Lung microvascular endothelial cell (primary cell): ENCODE results near the gene PLA2G3. TPM values are rescaled to one million over a fixed set of nuclear protein-coding genes. Genes with fewer than 3 reads are reported as not detected.

Source experiments
- DNase-seq, 2 donors: peaks; one replicate each; pipeline versions ENCODE4 v3.0.0 to v3.0.0-alpha.2; 2010; ENCODE audit warnings: low read depth in 2 of 2
- total RNA-seq: library from RNA; depleted of rRNA; stranded (reverse); fragments of >200 nt; gene quantifications from 2 replicates; pipeline ENCODE4 v1.2.1, GENCODE V29; 2014

PLA2G3 gene
- total RNA-seq, 1 donor from 2014 or later, result not detected

- DNase-seq, result peak; percentile 82 to 84
Observed at GRCh38 chr22:31148953-31149627, 8.8 kb upstream of the PLA2G3 start.

- peak in 1 of 2 donors; percentile 59 for DNase-seq
Observed at GRCh38 chr22:31148488-31148887, 8.2 kb upstream of the PLA2G3 start.

GRCh38 chr22:31144223-31144622 lies 3.9 kb upstream of the PLA2G3 start:
- peak in 1 of 2 donors; percentile 29 for DNase-seq

GRCh38 chr22:31143537-31143936 lies 3.2 kb upstream of the PLA2G3 start:
- no peak for DNase-seq

- no peak for DNase-seq
Observed at GRCh38 chr22:31143038-31143437, 2.7 kb upstream of the PLA2G3 start.

- no peak for DNase-seq
Observed at GRCh38 chr22:31142285-31142684, 2.0 kb upstream of the PLA2G3 start.

- no peak for DNase-seq
Observed at GRCh38 chr22:31141551-31141950, 1.2 kb upstream of the PLA2G3 start.

GRCh38 chr22:31140746-31141145 lies 438 bp upstream of the PLA2G3 start:
- DNase-seq, result no peak

- no peak for DNase-seq
Observed at GRCh38 chr22:31139066-31139465, 1.2 kb downstream of the PLA2G3 start.

GRCh38 chr22:31138126-31138525 lies 2.2 kb downstream of the PLA2G3 start:
- DNase-seq, result no peak

- no peak for DNase-seq
Observed at GRCh38 chr22:31137721-31138120, 2.6 kb downstream of the PLA2G3 start.

GRCh38 chr22:31136711-31137110 lies 3.6 kb downstream of the PLA2G3 start:
- DNase-seq, result no peak

- DNase-seq, result no peak
Observed at GRCh38 chr22:31136155-31136554, 4.2 kb downstream of the PLA2G3 start.

- no peak for DNase-seq
Observed at GRCh38 chr22:31135706-31136105, 4.6 kb downstream of the PLA2G3 start.

GRCh38 chr22:31134688-31135087 lies 5.6 kb downstream of the PLA2G3 start:
- DNase-seq, result no peak

GRCh38 chr22:31133911-31134310 lies 6.4 kb downstream of the PLA2G3 start:
- DNase-seq, result no peak

- DNase-seq, result no peak
Observed at GRCh38 chr22:31130873-31131272, 9.4 kb downstream of the PLA2G3 start.

GRCh38 chr22:31128156-31128555 lies 12.2 kb downstream of the PLA2G3 start:
- DNase-seq, result no peak

GRCh38 chr22:31127181-31127772 lies 13.0 kb downstream of the PLA2G3 start:
- DNase-seq, result no peak

GRCh38 chr22:31126869-31127175 lies 13.5 kb downstream of the PLA2G3 start:
- no peak for DNase-seq

- no peak for DNase-seq
Observed at GRCh38 chr22:31126128-31126868, 14.0 kb downstream of the PLA2G3 start.

GRCh38 chr22:31125521-31126117 lies 14.7 kb downstream of the PLA2G3 start:
- DNase-seq, result no peak
